K562 (cell line): ENCODE measurements around the gene RMND5A. TPM values are rescaled to one million over a fixed set of nuclear protein-coding genes. Genes with fewer than 3 reads are reported as not detected.

Experiments used
- ATAC-seq: fragments of 200-7000 bp; cut with Tn5 transposase; 3 replicates; pipeline ENCODE4 v1.9.1; 2020; ENCODE audit warnings: moderate library complexity
- BruUV-seq: library from RNA; stranded (reverse); fragments of 400-500 nt; replicated peaks from 2 replicates; lab custom pipeline; 2021; lab: Mats Ljungman, UMichigan
- CTCF ChIA-PET: fragments of 300-600 bp; formaldehyde crosslinking; extraction: SDS; loops from one replicate; lab custom pipeline; 2021; ENCODE audit warnings: low intra/inter-chr PET ratio; lab: Yijun Ruan, JAX
- POLR2A ChIA-PET: fragments of 300-600, 350-650 bp; sonication (Branson Sonifier 250); formaldehyde crosslinking; extraction: SDS; loops from one replicate; lab custom pipeline; 2021; ENCODE audit warnings: antibody characterized with exemption, inconsistent platforms; lab: Yijun Ruan, JAX
- DNase-seq, 4 experiments: peaks; one replicate each; pipeline versions ENCODE4 v3.0.0 to v3.0.0-alpha.2; 2011 to 2018; ENCODE audit warnings: low spot score in 3 of 4, mixed read lengths in 3 of 4; ENCODE audit errors: extremely low read depth in 1 of 4
- FAIRE-seq: peaks from 2 replicates; lab custom pipeline; 2011; peaks lifted over from hg19 to GRCh38; lab: Jason Lieb, UNC
- H2AFZ ChIP-seq: 2 replicates; pipeline ENCODE4 v1.6.0; 2011; ENCODE audit warnings: low read depth, low read length, control low read depth, inconsistent platforms
- H3K27ac ChIP-seq: fragments of 200-600 bp; 3 replicates; pipeline ENCODE4 v1.8.0; 2011; ENCODE audit warnings: low read depth, mild to moderate bottlenecking, control low read depth, inconsistent platforms, low read length, moderate library complexity, mixed read lengths; ENCODE audit errors: extremely low read depth
- H3K27me3 ChIP-seq, 2 experiments: fragments of 300-600 bp in 1 of 2; 2 replicates in 1 of 2; 3 replicates in 1 of 2; pipeline versions ENCODE4 v1.6.0 to v1.8.0; 2011; ENCODE audit warnings: inconsistent platforms in 2 of 2, low read length in 2 of 2, mild to moderate bottlenecking in 1 of 2, mixed read lengths in 1 of 2, moderate library complexity in 1 of 2; ENCODE audit not compliant: control insufficient read depth in 2 of 2, insufficient read depth in 2 of 2
- H3K36me3 ChIP-seq: fragments of 300-600 bp; 3 replicates; pipeline ENCODE4 v1.8.0; 2011; ENCODE audit warnings: mild to moderate bottlenecking, low read length, inconsistent platforms; ENCODE audit not compliant: control insufficient read depth, insufficient read depth
- H3K4me1 ChIP-seq, 2 experiments: fragments of 200-600 bp in 1 of 2; replicated peaks in 1 of 2; 2 replicates in 1 of 2; 3 replicates in 1 of 2; pipeline versions ENCODE4 v1.5.1 to v1.8.0; 2011; ENCODE audit warnings: inconsistent platforms in 2 of 2, low read length in 2 of 2, mild to moderate bottlenecking in 1 of 2, mixed read lengths in 1 of 2, moderate library complexity in 1 of 2; ENCODE audit not compliant: control insufficient read depth in 2 of 2, insufficient read depth in 2 of 2
- H3K4me2 ChIP-seq: 2 replicates; pipeline ENCODE4 v1.6.1; 2011; ENCODE audit warnings: low read length, control low read depth, inconsistent platforms, mixed read lengths; ENCODE audit not compliant: insufficient read depth
- H3K4me3 ChIP-seq: fragments of 200-600 bp; sonication (generic), shearing (Covaris generic); 2 replicates; pipeline ENCODE4 v1.5.1; 2016; ENCODE audit warnings: control low read depth, inconsistent platforms
- H3K79me2 ChIP-seq: fragments of 200-600 bp; 3 replicates; pipeline ENCODE4 v1.8.0; 2011; ENCODE audit warnings: low read length, inconsistent platforms; ENCODE audit not compliant: control insufficient read depth, insufficient read depth
- H3K9ac ChIP-seq, 2 experiments: 2 replicates each; pipeline versions ENCODE4 v1.6.0 to v1.6.1; 2011; ENCODE audit warnings: low read depth in 2 of 2, low read length in 2 of 2, control low read depth in 1 of 2, inconsistent platforms in 1 of 2, mild to moderate bottlenecking in 1 of 2, mixed read lengths in 1 of 2; ENCODE audit not compliant: insufficient read depth in 1 of 2
- H3K9me1 ChIP-seq: one replicate; pipeline ENCODE4 v1.6.0; 2011; ENCODE audit warnings: inconsistent platforms, mild to moderate bottlenecking, low read length, moderate library complexity; ENCODE audit not compliant: control insufficient read depth, insufficient read depth
- H3K9me3 ChIP-seq: replicated peaks from 2 replicates; pipeline ENCODE4 v1.5.1; 2011; ENCODE audit warnings: low read depth, low read length, inconsistent platforms; ENCODE audit not compliant: control insufficient read depth, insufficient read depth
- H4K20me1 ChIP-seq: replicated peaks from 2 replicates; pipeline ENCODE4 v1.6.1; 2011; ENCODE audit warnings: low read length, inconsistent platforms, mixed read lengths; ENCODE audit not compliant: control insufficient read depth, insufficient read depth
- BHLHE40 ChIP-seq: IDR thresholded peaks from 2 replicates; pipeline ENCODE4 v1.6.1; 2011; ENCODE audit warnings: low read length, improper control_type of control experiment
- CBFA2T3 ChIP-seq: fragments of 450-650 bp; IDR thresholded peaks from 2 replicates; pipeline ENCODE4 v1.6.1; 2017
- DMBX1 ChIP-seq: fragments of 250-450 bp; sonication (Bioruptor Pico); IDR thresholded peaks from 2 replicates; pipeline ENCODE4 v1.8.0; 2022; ENCODE audit warnings: inconsistent platforms, mild to moderate bottlenecking, moderate library complexity, borderline replicate concordance
- FIP1L1 ChIP-seq: fragments of 200-400 bp; formaldehyde crosslinking; IDR thresholded peaks from 2 replicates; pipeline ENCODE4 v1.6.1; 2018; ENCODE audit warnings: mild to moderate bottlenecking, low read depth, low read length; ENCODE audit not compliant: poor library complexity, severe bottlenecking
- NFIC ChIP-seq: fragments of 450-650 bp; IDR thresholded peaks from 2 replicates; pipeline ENCODE4 v1.6.1; 2017; ENCODE audit warnings: mild to moderate bottlenecking, inconsistent platforms
- TCF3 ChIP-seq: sonication (generic); formaldehyde crosslinking; IDR thresholded peaks from 2 replicates; pipeline ENCODE4 v1.4.0; 2020; ENCODE audit warnings: mild to moderate bottlenecking, missing genetic modification reagents
- TEAD2 ChIP-seq: fragments of 450-650 bp; IDR thresholded peaks from 2 replicates; pipeline ENCODE4 v1.6.1; 2016; ENCODE audit warnings: missing genetic modification characterization, control low read depth, missing compliant biosample characterization
- ZKSCAN8 ChIP-seq: fragments of 200-800 bp; sonication (Bioruptor generic); IDR thresholded peaks from 2 replicates; pipeline ENCODE4 v1.6.1; 2016; ENCODE audit warnings: missing genetic modification characterization, missing compliant biosample characterization
- WGBS: fragments of 100-300 bp; shearing (Covaris generic); methylation state at CpG from one replicate; pipeline ENCODE4 v1.1.6; 2016; ENCODE audit warnings: low coverage, mixed read lengths; ENCODE audit not compliant: insufficient coverage; ENCODE audit errors: missing lambda C conversion rate; 5-methylcytosine and 5-hydroxymethylcytosine counted together
- in situ Hi-C: fragments of 300-500 bp; cut with MboI; formaldehyde crosslinking; loops from 4 replicates; pipeline ENCODE4 v1.15.0; 2018; ENCODE audit warnings: inconsistent platforms, mixed read lengths
- intact Hi-C: fragments of 100-400 bp; cut with micrococcal nuclease; formaldehyde crosslinking; loops from 2 replicates; pipeline ENCODE4 v1.14.2; 2022
- polyA plus RNA-seq, 8 experiments: library from polyadenylated mRNA; depleted of rRNA in 4 of 8; stranded (reverse) in 5 of 8; unstranded in 3 of 8; fragments of >200 nt; fragmentation: Nextera tagmentation in 2 of 8; fragmentation: Illumina TruSeq in 1 of 8; extraction: Ambion mirVana in 2 of 8; extraction: Trizol in 1 of 8; gene quantifications; 2 replicates each; pipeline versions ENCODE4 v1.2.1 to v1.2.3, GENCODE V29; 2011 to 2014; ENCODE audit warnings: inconsistent platforms in 1 of 8, missing spikeins in 1 of 8
- total RNA-seq, 7 experiments: library from RNA; depleted of rRNA in 6 of 7; stranded (reverse); fragments of >200 nt in 6 of 7; fragmentation: Illumina TruSeq in 2 of 7; extraction: Trizol in 2 of 7; gene quantifications; 2 replicates each; pipeline versions ENCODE4 v1.2.1 to v1.2.3, GENCODE V29; 2011 to 2021; ENCODE audit warnings: low replicate concordance in 1 of 7
- TF ChIP-seq, protein P1 (sequence below): fragments of 200-800 bp; sonication (Bioruptor generic); IDR thresholded peaks from 2 replicates; pipeline ENCODE4 v1.6.1; 2016; ENCODE audit warnings: missing genetic modification characterization, missing compliant biosample characterization

RMND5A gene
- total and polyA plus RNA-seq, 9 of the 15 experiments (the other 6 are each of a cell fraction or from before 2014, with no cell fraction given): 13.2 to 43.5 (median 34.1) TPM

GRCh38 chr2:86703704-86704361 is 16.3 kb upstream of the RMND5A start:
- 3% methylated on average over 14 of the region's 14 CpGs for whole genome bisulfite sequencing
- peak overlapping the region; percentile 54 for H3K4me2 ChIP-seq
- no peak for TF ChIP-seq FIP1L1
- TF ChIP-seq DMBX1 (CRISPR knock-in tag): no peak
- TF ChIP-seq, protein P1, sequence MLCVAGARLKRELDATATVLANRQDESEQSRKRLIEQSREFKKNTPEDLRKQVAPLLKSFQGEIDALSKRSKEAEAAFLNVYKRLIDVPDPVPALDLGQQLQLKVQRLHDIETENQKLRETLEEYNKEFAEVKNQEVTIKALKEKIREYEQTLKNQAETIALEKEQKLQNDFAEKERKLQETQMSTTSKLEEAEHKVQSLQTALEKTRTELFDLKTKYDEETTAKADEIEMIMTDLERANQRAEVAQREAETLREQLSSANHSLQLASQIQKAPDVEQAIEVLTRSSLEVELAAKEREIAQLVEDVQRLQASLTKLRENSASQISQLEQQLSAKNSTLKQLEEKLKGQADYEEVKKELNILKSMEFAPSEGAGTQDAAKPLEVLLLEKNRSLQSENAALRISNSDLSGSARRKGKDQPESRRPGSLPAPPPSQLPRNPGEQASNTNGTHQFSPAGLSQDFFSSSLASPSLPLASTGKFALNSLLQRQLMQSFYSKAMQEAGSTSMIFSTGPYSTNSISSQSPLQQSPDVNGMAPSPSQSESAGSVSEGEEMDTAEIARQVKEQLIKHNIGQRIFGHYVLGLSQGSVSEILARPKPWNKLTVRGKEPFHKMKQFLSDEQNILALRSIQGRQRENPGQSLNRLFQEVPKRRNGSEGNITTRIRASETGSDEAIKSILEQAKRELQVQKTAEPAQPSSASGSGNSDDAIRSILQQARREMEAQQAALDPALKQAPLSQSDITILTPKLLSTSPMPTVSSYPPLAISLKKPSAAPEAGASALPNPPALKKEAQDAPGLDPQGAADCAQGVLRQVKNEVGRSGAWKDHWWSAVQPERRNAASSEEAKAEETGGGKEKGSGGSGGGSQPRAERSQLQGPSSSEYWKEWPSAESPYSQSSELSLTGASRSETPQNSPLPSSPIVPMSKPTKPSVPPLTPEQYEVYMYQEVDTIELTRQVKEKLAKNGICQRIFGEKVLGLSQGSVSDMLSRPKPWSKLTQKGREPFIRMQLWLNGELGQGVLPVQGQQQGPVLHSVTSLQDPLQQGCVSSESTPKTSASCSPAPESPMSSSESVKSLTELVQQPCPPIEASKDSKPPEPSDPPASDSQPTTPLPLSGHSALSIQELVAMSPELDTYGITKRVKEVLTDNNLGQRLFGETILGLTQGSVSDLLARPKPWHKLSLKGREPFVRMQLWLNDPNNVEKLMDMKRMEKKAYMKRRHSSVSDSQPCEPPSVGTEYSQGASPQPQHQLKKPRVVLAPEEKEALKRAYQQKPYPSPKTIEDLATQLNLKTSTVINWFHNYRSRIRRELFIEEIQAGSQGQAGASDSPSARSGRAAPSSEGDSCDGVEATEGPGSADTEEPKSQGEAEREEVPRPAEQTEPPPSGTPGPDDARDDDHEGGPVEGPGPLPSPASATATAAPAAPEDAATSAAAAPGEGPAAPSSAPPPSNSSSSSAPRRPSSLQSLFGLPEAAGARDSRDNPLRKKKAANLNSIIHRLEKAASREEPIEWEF (CRISPR knock-in tag): peak; percentile 79
- no peak for TF ChIP-seq TCF3 (CRISPR knock-in tag)
- TF ChIP-seq BHLHE40: peak; percentile 22; the same call in 1 of the 2 replicates
- TF ChIP-seq CBFA2T3: peak; percentile 7; the same call in 1 of the 2 replicates
- TF ChIP-seq NFIC: peak; percentile 70
- no peak for TF ChIP-seq TEAD2 (tag)
- peak; percentile 80 for TF ChIP-seq ZKSCAN8 (CRISPR knock-in tag)
- TF ChIP-seq, all 486 proteins: peak for 5
- no peak overlapping the region for H3K4me3 ChIP-seq
- intact Hi-C loops (no loop called here), in situ Hi-C loops (loop anchor here (5.0 to 10.0 kb wide), 2 partner anchors 51 to 77 kb away; no protein-coding TSS in a partner anchor)
- H3K9me1 ChIP-seq: no peaks in the 10 kb centered on the region
- peak overlapping the region; percentile 47 for H2AFZ ChIP-seq
- H3K4me1 ChIP-seq: peaks cover 0 to 7% of the 10 kb centered on the region in 2 experiments; a peak in 1 of 5 replicates
- BruUV-seq: no TSS peak
- H3K27ac ChIP-seq: no peak overlapping the region
- FAIRE-seq (no peak), DNase-seq (peak in 1 of 4 experiments; percentile 38), ATAC-seq (no peak)
- H3K27me3 ChIP-seq: peaks cover 5% of the 10 kb centered on the region in 2 experiments; a peak in 4 of 5 replicates
- H3K79me2 ChIP-seq: no peaks in the 10 kb centered on the region
- ChIA-PET CTCF (no interaction called here), POLR2A (no interaction called here)
- H3K9ac ChIP-seq: no peak overlapping the region
- H3K9me3 ChIP-seq: no peaks in the 10 kb centered on the region; the same call in 1 of the 2 replicates
- no peaks in the 10 kb centered on the region for H3K36me3 ChIP-seq
- no peaks in the 10 kb centered on the region for H4K20me1 ChIP-seq
